Ammon's horn (tissue), 1 donor: ENCODE measurements around the gene AAMDC.
"Not testable (repeated sequence)": the region's sequence is repeated elsewhere in the genome, so short reads cannot be mapped to it uniquely, and the experiment has no call there.

Source experiments
- DNase-seq: peaks from one replicate; pipeline ENCODE4 v3.0.0-alpha.2; 2016; ENCODE audit warnings: low spot score

AAMDC gene

GRCh38 chr11:77884829-77885190 is 63.9 kb downstream of the AAMDC start:
- DNase-seq, result no peak

- no peak for DNase-seq
Measured at GRCh38 chr11:77886401-77886800, 65.5 kb downstream of the AAMDC start.

GRCh38 chr11:77889045-77889444 is 68.1 kb downstream of the AAMDC start:
- not testable (repeated sequence) for DNase-seq

GRCh38 chr11:77890100-77890614 is 69.2 kb downstream of the AAMDC start:
- not testable (repeated sequence) for DNase-seq

GRCh38 chr11:77890619-77891056 is 69.7 kb downstream of the AAMDC start:
- not testable (repeated sequence) for DNase-seq

GRCh38 chr11:77891256-77891655 is 70.3 kb downstream of the AAMDC start:
- DNase-seq, result not testable (repeated sequence)

- DNase-seq, result not testable (repeated sequence)
Measured at GRCh38 chr11:77891703-77892102, 70.8 kb downstream of the AAMDC start.

- not testable (repeated sequence) for DNase-seq
Measured at GRCh38 chr11:77894949-77895348, 74.0 kb downstream of the AAMDC start.

- no peak for DNase-seq
Measured at GRCh38 chr11:77908835-77909234, 87.9 kb downstream of the AAMDC start.

GRCh38 chr11:77909277-77909676 is 88.3 kb downstream of the AAMDC start:
- no peak for DNase-seq

GRCh38 chr11:77910828-77911227 is 89.9 kb downstream of the AAMDC start:
- not testable (repeated sequence) for DNase-seq

GRCh38 chr11:77913608-77914306 is 92.8 kb downstream of the AAMDC start:
- DNase-seq, result not testable (repeated sequence)

- DNase-seq, result not testable (repeated sequence)
Measured at GRCh38 chr11:77914307-77914791, 93.4 kb downstream of the AAMDC start.

- not testable (repeated sequence) for DNase-seq
Measured at GRCh38 chr11:77917713-77918112, 96.8 kb downstream of the AAMDC start.
